NCI-H1417 treated with DMSO at 0.1 percent for 48 hours (cell line): Measurements from ENCODE around the gene SCARF1.
"Not testable (repeated sequence)": the region's sequence is repeated elsewhere in the genome, so short reads cannot be mapped to it uniquely, and the experiment has no call there.

Experiments used
- DNase-seq: peaks from one replicate; lab custom pipeline; 2025; lab: John Stamatoyannopoulos, UW

SCARF1 gene, protein sequence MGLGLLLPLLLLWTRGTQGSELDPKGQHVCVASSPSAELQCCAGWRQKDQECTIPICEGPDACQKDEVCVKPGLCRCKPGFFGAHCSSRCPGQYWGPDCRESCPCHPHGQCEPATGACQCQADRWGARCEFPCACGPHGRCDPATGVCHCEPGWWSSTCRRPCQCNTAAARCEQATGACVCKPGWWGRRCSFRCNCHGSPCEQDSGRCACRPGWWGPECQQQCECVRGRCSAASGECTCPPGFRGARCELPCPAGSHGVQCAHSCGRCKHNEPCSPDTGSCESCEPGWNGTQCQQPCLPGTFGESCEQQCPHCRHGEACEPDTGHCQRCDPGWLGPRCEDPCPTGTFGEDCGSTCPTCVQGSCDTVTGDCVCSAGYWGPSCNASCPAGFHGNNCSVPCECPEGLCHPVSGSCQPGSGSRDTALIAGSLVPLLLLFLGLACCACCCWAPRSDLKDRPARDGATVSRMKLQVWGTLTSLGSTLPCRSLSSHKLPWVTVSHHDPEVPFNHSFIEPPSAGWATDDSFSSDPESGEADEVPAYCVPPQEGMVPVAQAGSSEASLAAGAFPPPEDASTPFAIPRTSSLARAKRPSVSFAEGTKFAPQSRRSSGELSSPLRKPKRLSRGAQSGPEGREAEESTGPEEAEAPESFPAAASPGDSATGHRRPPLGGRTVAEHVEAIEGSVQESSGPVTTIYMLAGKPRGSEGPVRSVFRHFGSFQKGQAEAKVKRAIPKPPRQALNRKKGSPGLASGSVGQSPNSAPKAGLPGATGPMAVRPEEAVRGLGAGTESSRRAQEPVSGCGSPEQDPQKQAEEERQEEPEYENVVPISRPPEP

GRCh38 chr17:1645207-1646171 is at the start of gene SCARF1:
Gene SCARF1, minus strand, starts transcription at chr17:1645732. Its CDS starts 35 bp downstream, at chr17:1645697.
- DNase-seq = no peak

DNA sequence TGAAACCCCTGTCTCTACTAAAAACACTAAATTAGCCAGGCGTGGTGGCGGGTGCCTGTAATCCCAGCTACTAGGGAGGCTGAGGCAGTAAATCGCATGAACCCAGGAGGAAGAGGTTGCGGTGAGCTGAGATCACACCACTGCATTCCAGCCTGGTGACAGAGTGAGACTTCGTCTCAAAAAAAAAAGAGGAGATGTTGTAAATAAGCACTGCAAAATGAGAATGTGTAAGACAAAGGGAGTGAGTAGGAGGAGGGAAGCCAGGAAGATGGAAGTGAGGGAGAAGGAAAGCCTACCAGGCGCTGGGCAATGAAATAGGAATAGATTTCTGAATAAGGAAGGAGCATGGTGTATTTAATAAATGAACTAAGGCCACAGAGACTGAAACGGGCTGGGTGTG is 47.8 kb upstream of the SCARF1 start:
- no peak for DNase-seq

- DNase-seq = no peak
Measured at GRCh38 chr17:1690544-1691221, 45.2 kb upstream of the SCARF1 start.

- not testable (repeated sequence) for DNase-seq
Measured at GRCh38 chr17:1688405-1688804, 42.9 kb upstream of the SCARF1 start.

- DNase-seq = no peak
Measured at GRCh38 chr17:1686086-1686485, 40.6 kb upstream of the SCARF1 start.

DNA sequence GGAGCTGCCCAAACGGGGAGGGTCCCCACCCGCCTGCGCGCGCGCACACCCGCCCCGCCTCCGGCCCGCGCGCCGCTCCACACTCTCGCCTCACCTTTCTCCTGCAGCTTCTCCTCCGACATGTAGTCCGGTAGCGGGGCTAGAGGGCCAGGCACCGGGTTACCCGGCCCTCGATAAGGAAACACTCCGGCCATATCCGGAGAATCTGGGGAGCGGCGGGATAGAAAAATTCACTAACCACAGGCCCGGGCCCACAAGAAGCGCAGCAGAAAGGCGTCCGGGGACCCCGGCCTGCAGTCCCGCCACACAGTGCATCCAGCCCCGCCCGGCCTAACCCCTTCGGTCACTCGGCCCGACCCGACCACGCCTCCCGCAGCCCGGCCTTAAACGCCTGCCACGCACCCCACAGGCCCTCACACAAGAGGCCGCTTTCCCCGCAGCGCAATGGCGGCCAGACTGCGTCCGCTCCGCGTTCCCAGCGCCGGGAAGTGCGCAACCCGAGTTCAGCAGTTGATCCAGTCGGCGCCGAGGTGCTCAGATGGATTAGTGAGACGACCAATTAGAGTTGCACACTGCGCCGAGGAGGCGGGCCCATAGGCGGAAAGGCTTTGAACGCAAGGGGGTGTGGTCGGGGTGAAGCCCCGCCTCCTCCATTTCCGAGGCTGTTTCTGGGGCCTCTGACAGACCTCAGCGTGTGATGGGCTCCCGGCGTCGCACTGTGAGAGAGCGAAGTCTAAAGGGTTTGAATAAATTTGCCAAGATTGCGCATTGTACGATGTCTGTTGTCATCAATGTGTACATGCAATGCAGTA is 39.1 kb upstream of the SCARF1 start, which contains the start of gene PRPF8:
TSS of gene PRPF8 (minus strand) at position 490 of the 812 bp plus-strand sequence. CDS start at position 194, 296 bp downstream.
- DNase-seq = peak; percentile 87

DNA sequence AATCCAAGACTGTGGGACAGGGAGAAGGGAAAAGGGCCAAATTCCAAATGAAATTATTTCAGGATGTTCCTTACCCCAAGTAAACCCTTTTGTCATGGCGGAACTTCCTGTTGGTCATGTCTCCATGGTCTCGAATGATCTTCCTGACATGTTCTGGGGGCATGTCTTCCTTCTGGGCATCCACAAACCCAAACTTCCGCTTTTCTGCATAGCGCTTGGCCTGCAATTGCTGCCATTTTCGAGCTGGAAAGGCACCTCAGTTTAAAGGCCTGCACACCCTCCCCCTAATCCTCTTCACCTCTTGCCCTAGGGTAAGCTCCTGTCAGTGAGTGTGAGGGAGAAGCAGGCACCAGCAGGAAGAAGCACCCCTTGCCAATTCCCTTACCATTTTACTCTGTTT is 37.9 kb upstream of the SCARF1 start:
- DNase-seq = no peak

GRCh38 chr17:1676401-1676800 is 30.9 kb upstream of the SCARF1 start:
- DNase-seq = no peak

DNA sequence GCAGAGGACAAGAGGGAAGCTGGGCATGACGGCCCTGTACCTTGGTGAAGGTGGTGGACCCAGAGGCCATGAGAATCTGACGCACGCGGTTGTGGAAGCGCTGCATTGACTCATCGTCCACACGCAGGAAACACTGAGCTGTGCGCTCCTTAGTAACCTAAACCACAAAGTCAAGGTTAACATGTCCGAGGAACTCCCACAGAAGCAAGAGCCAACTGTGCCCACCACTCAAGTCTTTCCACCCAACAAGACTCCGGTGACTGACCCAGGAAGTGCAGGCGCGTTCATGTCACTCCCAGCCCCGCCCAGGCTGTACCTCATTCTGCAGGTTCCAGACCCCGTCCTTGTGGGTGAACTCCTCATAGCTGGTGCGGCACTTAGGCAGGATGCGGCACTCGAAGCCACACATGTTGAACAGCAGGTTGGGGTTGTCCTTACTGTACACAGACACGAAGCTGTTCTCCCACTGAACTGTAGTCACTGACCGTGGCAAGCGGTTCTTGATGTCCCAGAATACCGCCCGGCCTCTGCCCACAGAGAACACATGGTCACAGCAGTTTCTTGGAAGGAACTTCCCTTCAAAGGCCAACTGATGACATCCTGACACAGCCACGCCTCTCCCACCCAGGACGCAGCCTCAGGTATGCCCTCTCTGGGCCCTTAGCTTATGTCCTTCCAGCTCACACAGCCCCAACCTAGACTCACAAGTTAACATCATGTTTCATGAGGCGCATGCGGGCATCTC is 27.7 kb upstream of the SCARF1 start:
- DNase-seq = no peak

- not testable (repeated sequence) for DNase-seq
Measured at GRCh38 chr17:1663934-1664333, 18.4 kb upstream of the SCARF1 start.

DNA sequence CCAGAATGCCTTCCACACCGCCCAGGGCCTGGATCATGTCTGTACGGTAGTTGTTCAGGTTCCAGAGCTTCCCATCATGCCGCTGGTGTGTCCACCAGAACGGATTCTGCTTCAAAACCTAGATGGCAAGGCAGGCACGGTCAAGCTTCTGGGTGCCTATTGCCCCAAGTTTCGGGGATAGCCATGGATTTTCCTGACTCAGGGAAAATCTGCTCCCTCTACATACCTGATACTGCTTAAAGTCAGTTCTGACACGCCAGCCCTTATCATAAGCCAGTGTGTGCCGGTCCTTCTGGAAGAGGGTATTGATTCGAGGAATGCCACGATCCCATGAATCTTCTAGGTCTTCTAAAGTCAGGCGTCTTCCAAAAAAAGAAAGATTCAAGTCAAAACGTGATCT is 15.5 kb upstream of the SCARF1 start:
- no peak for DNase-seq

GRCh38 chr17:1658100-1658499 is 12.6 kb upstream of the SCARF1 start:
- no peak for DNase-seq

DNA sequence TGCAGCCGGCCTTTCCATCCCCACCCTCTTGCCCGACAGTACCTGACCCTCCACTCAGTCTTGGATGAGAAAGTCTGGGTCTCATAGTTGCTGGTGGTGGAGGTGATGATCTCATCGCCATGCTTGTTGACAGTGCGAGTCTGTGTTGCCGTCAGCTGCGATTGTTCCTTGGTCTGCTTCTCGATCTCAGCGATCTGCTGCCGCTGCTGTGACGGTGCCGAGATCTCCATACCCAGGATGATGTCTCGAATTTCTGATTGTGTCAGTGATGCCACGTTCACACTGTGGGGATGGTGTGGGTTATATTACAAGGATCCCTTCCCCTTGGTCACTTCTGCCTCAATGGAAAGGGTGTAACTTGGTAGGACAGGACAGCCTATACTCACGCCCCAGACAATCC is 8.2 kb upstream of the SCARF1 start:
- no peak for DNase-seq

DNA sequence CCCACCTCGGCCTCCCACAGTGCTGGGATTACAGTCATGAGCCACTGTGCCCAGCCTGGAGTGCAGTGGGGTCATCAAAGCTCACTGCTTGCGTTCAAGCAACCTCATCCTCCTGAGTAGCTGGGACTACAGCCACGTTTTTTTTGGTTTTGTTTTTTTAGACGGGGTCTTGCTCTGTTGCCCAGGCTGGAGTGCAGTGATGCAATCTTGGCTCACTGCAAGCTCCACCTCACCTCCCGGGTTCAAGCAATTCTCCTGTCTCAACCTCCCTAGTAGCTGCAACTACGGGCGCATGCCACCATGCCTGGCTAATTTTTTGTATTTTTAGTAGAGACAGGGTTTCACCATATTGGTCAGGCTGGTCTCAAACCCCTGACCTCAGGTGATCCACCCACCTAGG is 7.3 kb upstream of the SCARF1 start:
- not testable (repeated sequence) for DNase-seq

DNA sequence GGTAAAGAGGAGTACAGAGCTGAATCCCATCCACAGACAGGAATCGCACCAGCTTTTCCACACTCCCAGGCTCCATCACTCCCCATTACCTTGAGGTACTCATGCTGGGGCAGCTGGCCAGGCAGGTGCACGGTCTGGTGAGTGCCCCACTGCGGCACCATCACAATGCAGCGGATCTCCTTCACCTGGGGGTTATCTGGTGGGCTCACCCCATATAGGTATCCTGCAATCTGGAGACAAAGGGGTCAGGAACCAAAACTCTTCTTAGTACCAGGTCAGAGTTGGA is 6.0 kb upstream of the SCARF1 start:
- no peak for DNase-seq

GRCh38 chr17:1650731-1651558 is 5.4 kb upstream of the SCARF1 start:
- DNase-seq = no peak

GRCh38 chr17:1649844-1650501 is 4.4 kb upstream of the SCARF1 start, which contains the start of gene RILP:
Gene RILP, minus strand, starts transcription at chr17:1649866. Its CDS starts 62 bp downstream, at chr17:1649804.
- DNase-seq = no peak
